SK-N-MC (cell line): Measurements from ENCODE around the gene BABAM2.

ENCODE experiments used
- DNase-seq: peaks from one replicate; pipeline ENCODE4 v3.0.0-alpha.2; 2011; ENCODE audit warnings: low read depth, low spot score
- H3K27ac ChIP-seq: fragments of 200-600 bp; sonication (generic); 2 replicates; pipeline ENCODE4 v1.5.1; 2016; ENCODE audit warnings: mixed run types
- H3K36me3 ChIP-seq: fragments of 200-600 bp; sonication (generic); 2 replicates; pipeline ENCODE4 v1.6.1; 2017; ENCODE audit warnings: antibody characterized with exemption, low read length, mixed read lengths; ENCODE audit not compliant: insufficient read depth
- H3K4me3 ChIP-seq: fragments of 200-600 bp; sonication (generic); 2 replicates; pipeline ENCODE4 v1.5.1; 2016
- H3K9ac ChIP-seq: fragments of 200-600 bp; sonication (generic); 2 replicates; pipeline ENCODE4 v1.8.0; 2017; ENCODE audit warnings: mixed run types, mixed read lengths; ENCODE audit not compliant: insufficient read length
- H3K9me3 ChIP-seq: fragments of 200-600 bp; sonication (generic); 2 replicates; pipeline ENCODE4 v1.6.1; 2017; ENCODE audit warnings: low read depth, mild to moderate bottlenecking, antibody characterized with exemption, low read length, moderate library complexity, mixed read lengths
- EZH2 ChIP-seq: fragments of 200-600 bp; sonication (generic); IDR thresholded peaks from one replicate; pipeline ENCODE4 v1.6.1; 2017; ENCODE audit warnings: antibody characterized with exemption
- FOXP2 ChIP-seq: optimal IDR thresholded peaks from 2 replicates; pipeline ENCODE3; 2011; ENCODE audit warnings: mild to moderate bottlenecking, moderate library complexity; ENCODE audit not compliant: insufficient read depth; ENCODE audit errors: extremely low read length, control extremely low read depth
- POLR2AphosphoS5 ChIP-seq: IDR thresholded peaks from 2 replicates; pipeline ENCODE4 v1.6.1; 2012; ENCODE audit warnings: mild to moderate bottlenecking, low read depth, low read length, borderline replicate concordance

The BABAM2 gene

DNA sequence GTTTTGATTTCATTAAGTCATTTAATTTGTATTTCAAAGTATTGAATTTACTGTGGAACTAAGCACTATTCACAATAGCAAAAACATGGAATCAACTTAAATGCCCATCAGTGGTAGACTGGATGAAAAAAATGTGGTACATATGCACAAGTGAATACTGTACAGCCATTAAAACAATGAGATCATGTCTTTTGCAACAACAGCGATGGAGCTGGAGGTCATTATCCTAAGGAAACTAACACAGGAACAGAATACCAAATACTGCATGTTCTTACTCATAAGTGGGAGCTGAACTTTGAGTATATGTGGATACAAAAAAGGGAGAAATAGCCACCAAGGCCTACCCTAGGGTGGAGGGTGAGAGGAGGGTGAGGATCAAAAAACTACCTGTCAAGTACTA, 164.4 kb downstream of the BABAM2 start:
- Histone ChIP-seq H3K27ac (no peak overlapping the region), H3K36me3 (no peaks in the 10 kb centered on the region; the same call in 1 of the 2 replicates), H3K9ac (no peak overlapping the region), H3K4me3 (no peak overlapping the region), H3K9me3 (no peaks in the 10 kb centered on the region)
- TF ChIP-seq EZH2 (no peak), POLR2AphosphoS5 (no peak), FOXP2 (no peak)
- no peak for DNase-seq

GRCh38 chr2:28055325-28055970, 164.9 kb downstream of the BABAM2 start:
- TF ChIP-seq POLR2AphosphoS5: no peak
- TF ChIP-seq FOXP2: no peak
- no peak for TF ChIP-seq EZH2
- no peaks in the 10 kb centered on the region for H3K9me3 ChIP-seq
- no peak overlapping the region for H3K4me3 ChIP-seq
- no peak for DNase-seq
- no peaks in the 10 kb centered on the region; the same call in 1 of the 2 replicates for H3K36me3 ChIP-seq
- H3K9ac ChIP-seq: no peak overlapping the region
- H3K27ac ChIP-seq: no peak overlapping the region

DNA sequence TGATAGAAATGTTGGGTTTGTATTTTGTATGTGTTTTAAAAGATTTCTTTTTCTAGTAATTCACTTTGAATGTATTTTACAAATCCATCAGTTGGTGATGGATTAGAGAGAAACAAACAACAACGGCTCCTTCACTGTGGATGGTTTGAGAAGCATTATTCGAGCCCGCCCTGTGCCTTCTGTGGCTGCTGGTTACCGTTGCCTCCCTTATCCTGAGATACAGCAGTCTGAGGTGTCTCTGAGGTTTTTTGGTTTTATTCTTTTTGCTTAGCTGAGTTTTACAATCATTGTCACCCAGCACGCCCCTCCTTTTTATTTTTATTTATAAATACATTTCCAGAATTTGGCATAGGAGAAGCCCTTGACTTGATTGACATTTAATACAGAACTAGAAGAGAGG, 168.3 kb downstream of the BABAM2 start:
- DNase-seq: no peak
- no peaks in the 10 kb centered on the region for H3K9me3 ChIP-seq
- TF ChIP-seq FOXP2 (no peak), EZH2 (no peak), POLR2AphosphoS5 (no peak)
- H3K27ac ChIP-seq: no peak overlapping the region
- H3K9ac ChIP-seq: no peak overlapping the region
- H3K4me3 ChIP-seq: no peak overlapping the region
- H3K36me3 ChIP-seq: no peaks in the 10 kb centered on the region; the same call in 1 of the 2 replicates

DNA sequence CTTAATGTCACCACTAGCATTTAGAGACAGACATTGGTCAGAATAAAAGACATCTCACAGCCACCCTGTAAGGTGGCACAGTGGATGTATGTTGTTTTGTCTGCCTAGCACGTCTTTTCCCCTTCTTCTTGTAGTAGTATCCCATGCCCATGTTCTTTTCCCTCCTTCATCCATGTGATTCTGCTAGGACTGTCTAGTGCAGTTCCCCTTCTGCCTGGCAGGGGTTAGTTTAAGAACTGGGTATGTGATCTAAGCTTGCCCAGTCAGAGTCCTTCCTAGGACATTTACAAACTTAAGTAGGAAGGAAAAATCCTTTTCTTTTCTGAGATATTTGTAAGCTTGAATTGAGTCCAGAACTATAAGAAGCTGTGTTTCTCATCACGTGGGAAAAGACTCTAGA, 172.3 kb downstream of the BABAM2 start:
- TF ChIP-seq EZH2 (no peak), FOXP2 (no peak), POLR2AphosphoS5 (no peak)
- Histone ChIP-seq H3K4me3 (no peak overlapping the region), H3K27ac (no peak overlapping the region), H3K9ac (no peak overlapping the region), H3K36me3 (no peaks in the 10 kb centered on the region; the same call in 1 of the 2 replicates), H3K9me3 (no peaks in the 10 kb centered on the region)
- DNase-seq: no peak

DNA sequence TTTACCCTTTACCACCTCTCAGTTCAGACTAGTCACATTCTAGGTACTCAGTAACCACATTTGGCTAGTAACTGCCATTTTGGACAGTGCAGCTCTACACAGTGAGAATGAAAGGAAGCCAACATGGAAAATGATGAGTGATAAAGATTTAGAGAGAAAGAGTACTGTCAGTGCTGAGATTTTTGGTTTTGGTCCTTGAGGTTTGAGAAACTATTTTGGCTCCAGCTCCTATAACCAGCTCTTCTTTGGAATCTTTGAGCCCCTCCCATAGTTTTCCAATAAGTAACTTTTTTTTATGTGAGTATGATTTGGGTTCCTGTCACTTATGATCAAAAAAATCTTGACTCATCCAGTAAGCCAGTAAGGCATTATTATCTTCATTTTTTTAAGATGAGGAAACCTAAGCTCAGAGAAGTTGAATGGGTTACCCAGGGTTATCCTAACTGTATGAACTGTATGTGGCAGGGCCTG, 173.0 kb downstream of the BABAM2 start:
- H3K9me3 ChIP-seq: no peaks in the 10 kb centered on the region
- TF ChIP-seq EZH2 (no peak), FOXP2 (no peak), POLR2AphosphoS5 (no peak)
- no peak for DNase-seq
- no peak overlapping the region for H3K27ac ChIP-seq
- H3K9ac ChIP-seq: no peak overlapping the region
- no peaks in the 10 kb centered on the region; the same call in 1 of the 2 replicates for H3K36me3 ChIP-seq
- H3K4me3 ChIP-seq: no peak overlapping the region

DNA sequence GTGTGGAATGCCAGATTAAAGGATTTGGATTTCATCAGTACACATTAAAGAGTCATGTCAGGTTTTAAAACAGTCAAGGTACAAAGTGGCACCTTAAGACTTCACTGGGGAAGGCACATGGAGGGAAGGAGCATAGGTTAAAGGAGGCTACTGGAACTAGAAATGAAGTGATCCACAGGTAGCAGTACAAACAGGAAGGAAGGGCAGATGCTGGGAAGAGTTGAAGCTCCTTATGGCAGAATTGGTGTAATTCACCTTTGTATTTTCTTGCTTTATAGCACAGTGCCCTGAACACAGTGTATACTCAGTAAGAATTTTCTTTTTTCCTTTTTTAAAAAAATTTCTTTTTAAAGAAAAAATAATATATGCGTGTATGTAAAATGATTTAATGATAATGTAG, 177.1 kb downstream of the BABAM2 start:
- Histone ChIP-seq H3K9me3 (no peaks in the 10 kb centered on the region), H3K27ac (peak overlapping the region; percentile 91), H3K36me3 (no peaks in the 10 kb centered on the region), H3K9ac (no peak overlapping the region), H3K4me3 (peak overlapping the region; percentile 13)
- no peak for DNase-seq
- TF ChIP-seq EZH2 (no peak), POLR2AphosphoS5 (no peak), FOXP2 (no peak)

DNA sequence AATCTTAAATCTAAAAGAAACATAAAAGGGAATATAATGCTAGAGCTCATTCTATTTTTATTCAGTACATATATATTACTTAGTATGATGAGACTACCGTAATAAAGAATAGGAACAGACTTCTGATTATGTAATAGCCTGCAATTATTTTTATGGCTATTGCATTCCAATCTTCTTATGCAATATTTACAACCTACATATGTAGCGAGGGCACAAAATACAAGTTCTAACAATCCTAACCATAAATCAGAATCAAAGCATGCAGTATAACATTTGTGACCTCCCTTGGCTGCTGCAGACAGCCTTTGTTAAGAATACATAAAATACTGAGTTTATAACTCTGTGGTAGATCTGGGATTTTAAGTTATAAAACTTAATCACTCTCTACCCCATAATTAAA, 177.6 kb downstream of the BABAM2 start:
- Histone ChIP-seq H3K9ac (no peak overlapping the region), H3K27ac (peak overlapping the region; percentile 91), H3K9me3 (no peaks in the 10 kb centered on the region), H3K4me3 (peak overlapping the region; percentile 13), H3K36me3 (no peaks in the 10 kb centered on the region)
- peak; percentile 91 for DNase-seq
- TF ChIP-seq FOXP2 (no peak), POLR2AphosphoS5 (peak; percentile 24; the same call in 1 of the 2 replicates)

DNA sequence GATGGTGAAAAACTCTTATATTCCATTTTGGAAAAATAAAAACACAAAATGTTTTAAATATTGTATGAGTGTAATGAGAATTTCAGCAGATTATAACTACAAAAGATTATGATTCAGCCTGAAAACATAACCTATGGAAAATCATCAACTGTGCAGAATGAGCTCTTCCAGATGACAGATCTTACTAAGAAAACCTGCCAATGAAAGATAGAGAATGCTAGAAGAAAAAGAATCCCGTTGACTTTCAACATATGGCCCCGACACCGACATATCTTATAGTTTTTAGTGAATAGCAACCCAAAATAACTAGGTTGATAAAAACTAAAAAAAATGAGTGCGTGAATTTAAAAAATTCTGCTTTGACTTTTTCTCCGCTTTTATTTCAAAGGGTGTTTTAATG, 178.0 kb downstream of the BABAM2 start:
- Histone ChIP-seq H3K4me3 (peak overlapping the region; percentile 13), H3K9me3 (no peaks in the 10 kb centered on the region), H3K9ac (peak overlapping the region; percentile 35), H3K36me3 (no peaks in the 10 kb centered on the region), H3K27ac (peak overlapping the region; percentile 91)
- TF ChIP-seq POLR2AphosphoS5 (no peak), EZH2 (no peak), FOXP2 (no peak)
- DNase-seq: no peak

GRCh38 chr2:28071221-28071620, 180.7 kb downstream of the BABAM2 start:
- DNase-seq: no peak
- Histone ChIP-seq H3K9ac (no peak overlapping the region), H3K27ac (no peak overlapping the region), H3K36me3 (no peaks in the 10 kb centered on the region), H3K9me3 (no peaks in the 10 kb centered on the region), H3K4me3 (no peak overlapping the region)
- TF ChIP-seq EZH2: no peak
- no peak for TF ChIP-seq FOXP2
- no peak for TF ChIP-seq POLR2AphosphoS5

DNA sequence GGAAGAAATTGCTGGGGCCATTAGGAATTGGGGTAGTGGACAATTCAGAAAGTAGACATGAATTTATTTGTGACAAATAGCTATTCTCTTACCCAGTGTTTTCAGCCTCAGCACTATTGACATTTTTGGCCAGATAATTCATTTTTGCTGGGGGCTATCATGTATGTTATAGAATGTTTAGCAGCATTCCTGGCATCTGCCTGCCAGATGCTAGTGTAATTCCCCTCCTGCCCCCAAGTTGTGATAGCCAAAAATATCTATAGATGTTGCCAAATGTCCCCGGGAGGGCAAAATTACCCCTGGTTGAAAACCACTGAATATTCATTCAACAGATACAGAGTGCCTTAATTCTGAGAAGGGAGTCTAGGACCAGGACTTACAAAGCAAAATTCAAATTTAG, 183.6 kb downstream of the BABAM2 start:
- H3K27ac ChIP-seq: peak overlapping the region; percentile 95
- no peak for DNase-seq

More for the DNA sequence above, 183.6 kb downstream of the BABAM2 start:
- Histone ChIP-seq H3K9ac (peak overlapping the region; percentile 55), H3K36me3 (no peaks in the 10 kb centered on the region), H3K4me3 (peak overlapping the region; percentile 23), H3K9me3 (no peaks in the 10 kb centered on the region)
- TF ChIP-seq FOXP2: no peak
- TF ChIP-seq EZH2: no peak
- no peak for TF ChIP-seq POLR2AphosphoS5
